ENCODE data around the gene MMP20. TPM values are rescaled to one million over a fixed set of nuclear protein-coding genes. Genes with fewer than 3 reads are reported as not detected.
A peak's percentile ranks its signal among the peaks of the same experiment; 100 is the strongest.

MMP20 gene
- polyA plus RNA-seq, 1 experiment, result not detected

DNA sequence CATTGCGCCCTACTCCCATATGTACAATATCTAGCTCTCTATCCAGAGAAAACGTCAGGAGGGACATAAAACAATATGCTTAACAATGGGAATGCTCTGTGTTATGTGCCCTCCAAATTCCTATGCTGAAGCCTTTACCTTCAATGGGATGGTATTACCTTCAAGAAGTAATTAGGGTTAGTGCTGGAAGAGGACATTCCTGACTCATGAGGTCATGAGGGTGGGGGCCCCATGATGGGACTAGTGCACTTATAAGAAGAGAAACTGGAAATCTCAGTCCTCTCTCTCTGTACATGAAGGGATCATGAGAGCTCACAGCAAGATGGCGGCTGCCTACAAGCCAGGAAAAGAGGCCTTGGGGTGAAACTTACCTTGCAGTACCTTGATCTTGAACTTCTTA lies 20.3 kb downstream of the MMP20 start:
- Histone ChIP-seq H3K27me3 (ENCODE audit: control insufficient read depth, insufficient read depth, low read length) (no peaks in the 10 kb centered on the region), H3K9me3 (ENCODE audit: control insufficient read depth, insufficient read depth, low read length) (no peaks in the 10 kb centered on the region), H3K27ac (ENCODE audit: low read depth, low read length) (no peak overlapping the region), H3K4me3 (ENCODE audit: low read depth, low read length) (no peak overlapping the region)
- no peak for DNase-seq (ENCODE audit: low read depth, low spot score)
- POLR2A ChIA-PET, result no interaction called here
- CTCF ChIA-PET, result interaction anchor here (1.8 kb wide), 1 partner anchor 8 kb away, joined by 8 read pairs; no protein-coding TSS in a partner anchor
- TF ChIP-seq, protein P1, sequence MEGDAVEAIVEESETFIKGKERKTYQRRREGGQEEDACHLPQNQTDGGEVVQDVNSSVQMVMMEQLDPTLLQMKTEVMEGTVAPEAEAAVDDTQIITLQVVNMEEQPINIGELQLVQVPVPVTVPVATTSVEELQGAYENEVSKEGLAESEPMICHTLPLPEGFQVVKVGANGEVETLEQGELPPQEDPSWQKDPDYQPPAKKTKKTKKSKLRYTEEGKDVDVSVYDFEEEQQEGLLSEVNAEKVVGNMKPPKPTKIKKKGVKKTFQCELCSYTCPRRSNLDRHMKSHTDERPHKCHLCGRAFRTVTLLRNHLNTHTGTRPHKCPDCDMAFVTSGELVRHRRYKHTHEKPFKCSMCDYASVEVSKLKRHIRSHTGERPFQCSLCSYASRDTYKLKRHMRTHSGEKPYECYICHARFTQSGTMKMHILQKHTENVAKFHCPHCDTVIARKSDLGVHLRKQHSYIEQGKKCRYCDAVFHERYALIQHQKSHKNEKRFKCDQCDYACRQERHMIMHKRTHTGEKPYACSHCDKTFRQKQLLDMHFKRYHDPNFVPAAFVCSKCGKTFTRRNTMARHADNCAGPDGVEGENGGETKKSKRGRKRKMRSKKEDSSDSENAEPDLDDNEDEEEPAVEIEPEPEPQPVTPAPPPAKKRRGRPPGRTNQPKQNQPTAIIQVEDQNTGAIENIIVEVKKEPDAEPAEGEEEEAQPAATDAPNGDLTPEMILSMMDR (IDR thresholded peaks at IDR 0.05; ENCODE audit: low read depth, low read length), result no peak

DNA sequence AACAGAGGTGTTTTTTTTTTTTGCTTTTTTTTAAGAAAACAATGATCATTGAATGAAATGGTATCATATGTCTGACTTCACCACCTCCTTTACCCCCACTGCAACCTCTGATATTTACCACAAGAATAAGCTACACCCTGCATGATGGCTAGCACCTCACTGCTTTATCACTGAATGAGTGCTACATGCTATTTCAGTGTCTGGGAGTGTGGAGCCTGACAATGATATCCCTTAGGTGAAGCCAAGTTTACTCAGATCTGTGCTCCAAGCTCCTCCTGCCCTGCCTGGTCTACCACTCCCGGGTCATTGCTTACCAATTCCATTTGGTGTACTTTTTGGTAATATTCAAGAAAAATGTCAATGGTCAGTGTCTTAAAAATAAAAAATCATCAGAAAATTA lies 21.1 kb downstream of the MMP20 start:
- H3K27me3 ChIP-seq (ENCODE audit: control insufficient read depth, insufficient read depth, low read length), result no peaks in the 10 kb centered on the region
- H3K4me3 ChIP-seq (ENCODE audit: low read depth, low read length), result no peak overlapping the region
- POLR2A ChIA-PET, result interaction anchor here (0.5 kb wide), 1 partner anchor 339 kb away, joined by 3 read pairs; no protein-coding TSS in a partner anchor
- TF ChIP-seq, protein P1 (IDR thresholded peaks at IDR 0.05; ENCODE audit: low read depth, low read length), result no peak
- H3K9me3 ChIP-seq (ENCODE audit: control insufficient read depth, insufficient read depth, low read length), result no peaks in the 10 kb centered on the region
- DNase-seq (ENCODE audit: low read depth, low spot score), result no peak
- CTCF ChIA-PET, result interaction anchor here (1.8 kb wide), 1 partner anchor 9 kb away, joined by 8 read pairs; no protein-coding TSS in a partner anchor
- H3K27ac ChIP-seq (ENCODE audit: low read depth, low read length), result no peak overlapping the region

DNA sequence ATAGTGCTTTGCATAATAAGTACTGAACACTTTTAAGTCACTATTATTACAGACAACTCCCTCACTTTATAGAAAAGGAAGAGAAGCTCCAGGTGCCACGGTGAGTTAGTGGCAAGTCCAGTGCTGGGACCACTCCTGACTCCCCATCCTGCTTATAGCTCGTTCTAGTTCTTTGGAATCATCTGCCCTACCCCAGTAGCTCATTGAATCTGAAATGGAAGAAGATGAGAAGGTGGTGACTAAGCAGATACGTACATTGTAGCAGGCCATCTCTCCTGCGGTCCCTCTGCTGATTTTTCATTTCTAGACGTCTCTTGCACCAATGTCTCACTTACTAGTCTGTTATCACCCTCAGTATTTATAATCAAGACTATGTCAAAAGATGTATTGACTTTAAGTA lies 21.6 kb downstream of the MMP20 start:
- TF ChIP-seq, protein P1 (IDR thresholded peaks at IDR 0.05; ENCODE audit: low read depth, low read length), result no peak
- Histone ChIP-seq H3K9me3 (ENCODE audit: control insufficient read depth, insufficient read depth, low read length) (no peaks in the 10 kb centered on the region), H3K27me3 (ENCODE audit: control insufficient read depth, insufficient read depth, low read length) (no peaks in the 10 kb centered on the region), H3K4me3 (ENCODE audit: low read depth, low read length) (no peak overlapping the region), H3K27ac (ENCODE audit: low read depth, low read length) (no peak overlapping the region)
- ChIA-PET CTCF (interaction anchor here (1.0 to 1.8 kb wide), 2 partner anchors 9 to 311 kb away, joined by 3 to 8 read pairs; no protein-coding TSS in a partner anchor), POLR2A (interaction anchor here (0.5 kb wide), 1 partner anchor 338 kb away, joined by 3 read pairs; no protein-coding TSS in a partner anchor)
- no peak for DNase-seq (ENCODE audit: low read depth, low spot score)

DNA sequence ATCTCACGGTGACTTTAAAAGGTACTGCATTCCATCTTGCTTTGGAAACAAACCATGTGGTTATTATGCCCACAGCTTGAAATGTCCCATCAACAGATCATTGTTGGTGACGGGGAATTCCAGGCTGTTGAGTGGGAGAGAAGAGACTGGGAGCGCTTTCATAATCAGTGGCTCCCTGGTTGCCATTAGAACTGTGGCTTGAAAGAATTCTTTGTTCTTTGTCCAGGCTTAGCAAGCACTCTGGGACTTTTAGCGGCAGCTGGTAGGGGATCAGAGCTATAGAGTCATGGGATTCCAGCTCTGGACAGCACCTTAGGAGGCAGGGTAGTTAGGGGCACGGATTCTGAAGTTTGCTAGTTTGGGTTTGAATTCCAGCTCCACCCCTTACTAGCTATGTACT lies 22.0 kb downstream of the MMP20 start:
- TF ChIP-seq, protein P1 (IDR thresholded peaks at IDR 0.05; ENCODE audit: low read depth, low read length), result no peak
- peak; percentile 16 for DNase-seq (ENCODE audit: low read depth, low spot score)
- Histone ChIP-seq H3K27me3 (ENCODE audit: control insufficient read depth, insufficient read depth, low read length) (no peaks in the 10 kb centered on the region), H3K4me3 (ENCODE audit: low read depth, low read length) (no peak overlapping the region), H3K27ac (ENCODE audit: low read depth, low read length) (peak overlapping the region; percentile 55), H3K9me3 (ENCODE audit: control insufficient read depth, insufficient read depth, low read length) (no peaks in the 10 kb centered on the region)
- CTCF ChIA-PET, result interaction anchor here (1.0 to 1.8 kb wide), 2 partner anchors 10 to 311 kb away, joined by 3 to 8 read pairs; no protein-coding TSS in a partner anchor
- POLR2A ChIA-PET, result no interaction called here

DNA sequence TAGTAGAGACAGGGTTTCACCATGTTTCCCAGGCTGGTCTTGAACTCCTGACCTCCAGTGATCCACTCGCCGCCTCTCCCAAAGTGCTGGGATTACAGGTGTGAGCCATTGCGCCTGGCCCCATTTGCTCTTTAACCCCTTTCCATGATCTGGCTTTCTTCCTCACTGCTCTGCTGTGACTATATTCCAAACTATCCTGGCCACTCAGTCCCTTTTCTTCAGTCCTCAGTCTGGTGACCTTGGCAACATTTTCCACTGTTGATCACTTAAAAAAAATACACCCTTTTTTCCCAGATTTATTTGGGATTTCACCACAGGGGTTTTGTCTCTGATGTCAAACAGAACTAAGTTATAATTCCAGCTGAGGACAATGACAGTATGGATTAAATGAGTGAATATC lies 24.5 kb downstream of the MMP20 start:
- no peak for DNase-seq (ENCODE audit: low read depth, low spot score)
- Histone ChIP-seq H3K4me3 (ENCODE audit: low read depth, low read length) (no peak overlapping the region), H3K9me3 (ENCODE audit: control insufficient read depth, insufficient read depth, low read length) (no peaks in the 10 kb centered on the region), H3K27ac (ENCODE audit: low read depth, low read length) (peak overlapping the region; percentile 54), H3K27me3 (ENCODE audit: control insufficient read depth, insufficient read depth, low read length) (no peaks in the 10 kb centered on the region)
- TF ChIP-seq, protein P1 (IDR thresholded peaks at IDR 0.05; ENCODE audit: low read depth, low read length), result no peak
- ChIA-PET POLR2A (no interaction called here), CTCF (no interaction called here)
